ENCODE data around the gene TMEM94. TPM values are rescaled to one million over a fixed set of nuclear protein-coding genes. Genes with fewer than 3 reads are reported as not detected.

The TMEM94 gene
- total and polyA plus RNA-seq, 9 of the 15 experiments (the other 6 are each of a cell fraction or from before 2014, with no cell fraction given): 0.35 to 48.1 (median 14.4) TPM

GRCh38 chr17:75515496-75516254 is 59.2 kb downstream of the TMEM94 start, which contains the start of gene CASKIN2 (continued):
- no peak for TF ChIP-seq CHD7 (IDR thresholded peaks at IDR 0.05; ENCODE audit: low read depth, low read length)
- TF ChIP-seq BCL6 (CRISPR knock-in tag; IDR thresholded peaks at IDR 0.05): no peak
- no peak for TF ChIP-seq PCBP1 (IDR thresholded peaks at IDR 0.05; ENCODE audit: low read depth, low read length, poor library complexity, severe bottlenecking)
- no peak for TF ChIP-seq KDM2B (CRISPR knock-in tag; IDR thresholded peaks at IDR 0.05)
- no peak; the same call in none of the 2 replicates for TF ChIP-seq E2F3 (CRISPR knock-in tag; IDR thresholded peaks at IDR 0.05)
- TF ChIP-seq TSHZ1 (CRISPR knock-in tag; IDR thresholded peaks at IDR 0.05): no peak
- no peak for TF ChIP-seq NR2C1 (IDR thresholded peaks at IDR 0.05)
- peak; percentile 74 for TF ChIP-seq NR2C1 (tag; IDR thresholded peaks at IDR 0.05)
- TF ChIP-seq JUN (IDR thresholded peaks at IDR 0.05; ENCODE audit: borderline replicate concordance, low read depth, low read length): no peak
- TF ChIP-seq JUN (CRISPR knock-in tag; IDR thresholded peaks at IDR 0.05; ENCODE audit: borderline replicate concordance): peak; percentile 92
- no peak for TF ChIP-seq PHF21A (IDR thresholded peaks at IDR 0.05; ENCODE audit: borderline replicate concordance, low read depth)
- no peak for TF ChIP-seq TCF15 (CRISPR knock-in tag; IDR thresholded peaks at IDR 0.05)
- no peak for TF ChIP-seq BDP1 (IDR thresholded peaks at IDR 0.05; ENCODE audit: insufficient read depth, insufficient read length)
